SK-N-SH (cell line): ENCODE measurements around the gene PIP4K2A. TPM values are rescaled to one million over a fixed set of nuclear protein-coding genes. Genes with fewer than 3 reads are reported as not detected.

ENCODE experiments used
- CTCF ChIA-PET: fragments of 300-600, 350-600 bp; formaldehyde crosslinking; extraction: SDS; loops from one replicate; lab custom pipeline; 2021; lab: Yijun Ruan, JAX
- POLR2A ChIA-PET: fragments of 350-600 bp; sonication (Branson Sonifier 250); formaldehyde crosslinking; extraction: SDS; loops from one replicate; lab custom pipeline; 2020; ENCODE audit warnings: antibody characterized with exemption, inconsistent platforms; lab: Yijun Ruan, JAX
- DNase-seq: peaks from one replicate; pipeline ENCODE4 v3.0.0; 2012
- H2AFZ ChIP-seq: fragments of 200-600 bp; sonication (generic); 2 replicates; pipeline ENCODE4 v1.8.1; 2016; ENCODE audit warnings: antibody characterized with exemption, mild to moderate bottlenecking, low read depth
- H3F3A ChIP-seq: fragments of 200-600 bp; sonication (generic); replicated peaks from 2 replicates; pipeline ENCODE3; 2016; ENCODE audit warnings: antibody characterized with exemption, mild to moderate bottlenecking; ENCODE audit not compliant: insufficient read depth
- H3K27ac ChIP-seq, 2 experiments: fragments of 200-500 bp in 1 of 2; fragments of 200-600 bp in 1 of 2; sonication (Bioruptor generic) in 1 of 2; sonication (generic), shearing (Covaris generic) in 1 of 2; 2 replicates each; pipeline versions ENCODE4 v1.5.1 to v1.6.1; 2014 to 2016; ENCODE audit warnings: low read depth in 2 of 2, inconsistent platforms in 1 of 2, low read length in 1 of 2, mild to moderate bottlenecking in 1 of 2, mixed read lengths in 1 of 2
- H3K27me3 ChIP-seq: fragments of 200-600 bp; sonication (generic), shearing (Covaris generic); 2 replicates; pipeline ENCODE4 v1.6.1; 2016; ENCODE audit warnings: mixed run types; ENCODE audit not compliant: insufficient read depth
- H3K36me3 ChIP-seq, 2 experiments: fragments of 200-500 bp in 1 of 2; fragments of 200-600 bp in 1 of 2; sonication (Bioruptor generic) in 1 of 2; sonication (generic) in 1 of 2; replicated peaks in 1 of 2; 2 replicates each; pipeline versions ENCODE3 to v1.5.1; 2014 to 2016; ENCODE audit warnings: low read length in 1 of 2, mild to moderate bottlenecking in 1 of 2; ENCODE audit not compliant: insufficient read depth in 2 of 2, control insufficient read depth in 1 of 2
- H3K4me1 ChIP-seq, 2 experiments: fragments of 200-500 bp in 1 of 2; fragments of 200-600 bp in 1 of 2; sonication (Bioruptor generic) in 1 of 2; sonication (generic), shearing (Covaris generic) in 1 of 2; 2 replicates each; pipeline versions ENCODE4 v1.5.1 to v1.6.1; 2014 to 2016; ENCODE audit warnings: low read depth in 1 of 2, low read length in 1 of 2, mixed run types in 1 of 2; ENCODE audit not compliant: insufficient read depth in 2 of 2, control insufficient read depth in 1 of 2
- H3K4me2 ChIP-seq: fragments of 200-600 bp; sonication (generic), shearing (Covaris generic); 2 replicates; pipeline ENCODE4 v1.6.1; 2017; ENCODE audit warnings: mixed run types
- H3K4me3 ChIP-seq, 2 experiments: fragments of 200-500 bp in 1 of 2; fragments of 200-600 bp in 1 of 2; sonication (Bioruptor generic) in 1 of 2; sonication (generic), shearing (Covaris generic) in 1 of 2; 2 replicates each; pipeline versions ENCODE4 v1.5.1 to v1.8.1; 2014 to 2016; ENCODE audit warnings: low read depth in 2 of 2, inconsistent platforms in 1 of 2, low read length in 1 of 2, mild to moderate bottlenecking in 1 of 2, mixed read lengths in 1 of 2, moderate library complexity in 1 of 2
- H3K79me2 ChIP-seq: fragments of 200-600 bp; sonication (generic); 2 replicates; pipeline ENCODE4 v1.8.1; 2017; ENCODE audit warnings: mild to moderate bottlenecking; ENCODE audit not compliant: insufficient read depth
- H3K9ac ChIP-seq: fragments of 200-600 bp; sonication (generic); 2 replicates; pipeline ENCODE4 v1.6.1; 2017; ENCODE audit warnings: mixed run types
- H3K9me2 ChIP-seq: fragments of 200-600 bp; sonication (generic); 2 replicates; pipeline ENCODE4 v1.6.1; 2017; ENCODE audit warnings: mixed run types
- H3K9me3 ChIP-seq: fragments of 200-600 bp; sonication (generic); 2 replicates; pipeline ENCODE4 v1.6.1; 2017; ENCODE audit warnings: mixed run types, mild to moderate bottlenecking, moderate library complexity
- H4K20me1 ChIP-seq: fragments of 200-600 bp; sonication (generic); 2 replicates; pipeline ENCODE4 v1.6.1; 2017; ENCODE audit warnings: mild to moderate bottlenecking, mixed run types; ENCODE audit not compliant: insufficient read depth
- CHD2 ChIP-seq: fragments of 150-350 bp; IDR thresholded peaks from 2 replicates; pipeline ENCODE4 v1.6.1; 2018; ENCODE audit warnings: low read length; ENCODE audit not compliant: partially characterized antibody
- EP300 ChIP-seq, 2 experiments: IDR thresholded peaks; 2 replicates each; pipeline versions ENCODE4 v1.4.0 to v1.6.1; 2012; ENCODE audit warnings: borderline replicate concordance in 1 of 2, low read depth in 1 of 2, low read length in 1 of 2
- FOSL2 ChIP-seq: IDR thresholded peaks from 2 replicates; pipeline ENCODE4 v1.4.0; 2012; ENCODE audit warnings: low read depth, mild to moderate bottlenecking, moderate library complexity, borderline replicate concordance
- FOXJ3 ChIP-seq: sonication (generic); formaldehyde crosslinking; IDR thresholded peaks from 2 replicates; pipeline ENCODE4 v1.5.1; 2020; ENCODE audit warnings: mild to moderate bottlenecking, missing genetic modification reagents
- FOXM1 ChIP-seq: IDR thresholded peaks from 2 replicates; pipeline ENCODE4 v1.4.0; 2012; ENCODE audit warnings: low read depth, mild to moderate bottlenecking
- GABPA ChIP-seq: IDR thresholded peaks from 2 replicates; pipeline ENCODE4 v1.4.0; 2012; ENCODE audit warnings: low read depth, mild to moderate bottlenecking
- GATA2 ChIP-seq: sonication (generic); formaldehyde crosslinking; IDR thresholded peaks from 2 replicates; pipeline ENCODE4 v1.5.0; 2020; ENCODE audit warnings: mild to moderate bottlenecking, missing genetic modification reagents
- MXI1 ChIP-seq: IDR thresholded peaks from 2 replicates; pipeline ENCODE4 v1.6.1; 2012; ENCODE audit warnings: mild to moderate bottlenecking, low read depth, low read length, improper control_type of control experiment
- NFIC ChIP-seq: IDR thresholded peaks from 2 replicates; pipeline ENCODE4 v1.4.0; 2012; ENCODE audit warnings: borderline replicate concordance
- NRF1 ChIP-seq: IDR thresholded peaks from 2 replicates; pipeline ENCODE4 v1.6.1; 2012; ENCODE audit warnings: low read depth, mild to moderate bottlenecking, low read length
- POLR2AphosphoS5 ChIP-seq: IDR thresholded peaks from 2 replicates; pipeline ENCODE4 v1.6.1; 2012; ENCODE audit warnings: low read depth, low read length
- RAD21 ChIP-seq: IDR thresholded peaks from 2 replicates; pipeline ENCODE4 v1.6.1; 2012; ENCODE audit warnings: mild to moderate bottlenecking, low read length
- RCOR1 ChIP-seq: fragments of 150-350 bp; IDR thresholded peaks from 2 replicates; pipeline ENCODE4 v1.6.1; 2017; ENCODE audit warnings: antibody characterized with exemption, low read length
- RFX5 ChIP-seq: IDR thresholded peaks from 2 replicates; pipeline ENCODE4 v1.6.1; 2012; ENCODE audit warnings: mild to moderate bottlenecking, improper control_type of control experiment, low read length
- SMC3 ChIP-seq: IDR thresholded peaks from 2 replicates; pipeline ENCODE4 v1.6.1; 2012; ENCODE audit warnings: low read depth, low read length, improper control_type of control experiment
- TEAD4 ChIP-seq: IDR thresholded peaks from 2 replicates; pipeline ENCODE4 v1.4.0; 2012; ENCODE audit warnings: mild to moderate bottlenecking, borderline replicate concordance; ENCODE audit not compliant: insufficient read depth
- WGBS: methylation state at CpG from one replicate; pipeline ENCODE4 v1.1.6; 2017; ENCODE audit warnings: low lambda C conversion rate; 5-methylcytosine and 5-hydroxymethylcytosine counted together
- polyA plus RNA-seq, 3 experiments: library from polyadenylated mRNA; depleted of rRNA; stranded (reverse); fragments of >200 nt; gene quantifications; 2 replicates each; pipeline ENCODE4 v1.2.3, GENCODE V29; 2012
- TF ChIP-seq, protein P1 (sequence below): IDR thresholded peaks from 2 replicates; pipeline ENCODE4 v1.4.0; 2012; ENCODE audit warnings: low read depth, borderline replicate concordance
- TF ChIP-seq, protein P2 (sequence below): fragments of 200-600 bp; sonication (generic); IDR thresholded peaks from 2 replicates; pipeline ENCODE4 v1.6.1; 2017; ENCODE audit warnings: antibody characterized with exemption, mild to moderate bottlenecking, moderate library complexity
- TF ChIP-seq, protein P3 (sequence below): fragments of 150-350 bp; IDR thresholded peaks from 2 replicates; pipeline ENCODE4 v1.6.1; 2017; ENCODE audit warnings: antibody characterized with exemption, low read length, low read depth, borderline replicate concordance
- TF ChIP-seq, protein P4 (sequence below): fragments of 150-350 bp; IDR thresholded peaks from 2 replicates; pipeline ENCODE4 v1.6.1; 2016; ENCODE audit warnings: mild to moderate bottlenecking, low read depth, low read length

PIP4K2A gene
- polyA plus RNA-seq, 1 of the 3 experiments (the other 2 are of a cell fraction) = 10.8 TPM

DNA sequence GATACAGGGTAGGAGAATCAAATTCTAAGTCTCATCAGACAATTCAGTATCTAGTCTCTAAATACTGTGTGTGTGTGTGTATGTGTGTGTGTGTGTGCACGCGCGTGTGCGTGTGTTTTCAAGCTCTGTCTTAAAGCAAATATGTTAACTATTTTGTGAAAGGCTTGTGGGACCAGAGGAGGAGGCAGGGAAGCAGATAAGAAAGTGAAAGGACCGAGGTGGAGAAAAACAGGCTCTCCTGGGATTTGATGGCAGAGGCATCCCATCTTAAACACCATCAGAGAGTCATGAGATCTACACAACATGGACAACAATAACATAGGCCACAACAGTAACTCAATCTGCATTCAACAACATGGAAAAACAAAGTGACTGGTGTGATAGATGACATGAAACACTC, 67.1 kb downstream of the PIP4K2A start (continued):
- TF ChIP-seq, protein P1, sequence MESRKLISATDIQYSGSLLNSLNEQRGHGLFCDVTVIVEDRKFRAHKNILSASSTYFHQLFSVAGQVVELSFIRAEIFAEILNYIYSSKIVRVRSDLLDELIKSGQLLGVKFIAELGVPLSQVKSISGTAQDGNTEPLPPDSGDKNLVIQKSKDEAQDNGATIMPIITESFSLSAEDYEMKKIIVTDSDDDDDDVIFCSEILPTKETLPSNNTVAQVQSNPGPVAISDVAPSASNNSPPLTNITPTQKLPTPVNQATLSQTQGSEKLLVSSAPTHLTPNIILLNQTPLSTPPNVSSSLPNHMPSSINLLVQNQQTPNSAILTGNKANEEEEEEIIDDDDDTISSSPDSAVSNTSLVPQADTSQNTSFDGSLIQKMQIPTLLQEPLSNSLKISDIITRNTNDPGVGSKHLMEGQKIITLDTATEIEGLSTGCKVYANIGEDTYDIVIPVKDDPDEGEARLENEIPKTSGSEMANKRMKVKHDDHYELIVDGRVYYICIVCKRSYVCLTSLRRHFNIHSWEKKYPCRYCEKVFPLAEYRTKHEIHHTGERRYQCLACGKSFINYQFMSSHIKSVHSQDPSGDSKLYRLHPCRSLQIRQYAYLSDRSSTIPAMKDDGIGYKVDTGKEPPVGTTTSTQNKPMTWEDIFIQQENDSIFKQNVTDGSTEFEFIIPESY = no peak
- TF ChIP-seq RFX5 = no peak

DNA sequence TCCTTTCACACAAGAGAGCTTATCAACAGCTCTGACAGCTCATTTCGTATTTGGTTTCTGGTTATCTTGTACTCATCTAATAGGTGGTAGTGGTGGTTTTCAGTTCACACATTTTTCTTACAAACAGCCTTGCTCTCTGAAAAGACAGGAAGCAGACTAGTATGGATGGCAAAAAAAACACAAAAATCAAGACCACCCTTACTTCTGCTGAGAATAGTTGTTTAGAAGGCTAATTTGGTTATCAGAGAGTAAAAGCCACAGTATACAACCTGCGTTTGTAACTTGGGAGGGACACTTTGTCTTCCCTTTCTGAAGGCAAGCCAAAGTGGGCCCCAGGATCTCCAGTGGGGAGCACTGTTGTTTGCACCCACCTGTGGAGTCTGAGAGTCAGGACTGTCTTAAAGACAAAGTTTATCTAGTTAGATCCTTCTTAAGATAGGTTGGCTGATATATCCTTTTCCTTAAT, 68.0 kb downstream of the PIP4K2A start:
- no peaks in the 10 kb centered on the region for H3K27me3 ChIP-seq
- no peak overlapping the region for H3K4me3 ChIP-seq
- peaks cover 1 to 16% of the 10 kb centered on the region in 2 experiments; a peak in 3 of 4 replicates for H3K4me1 ChIP-seq
- H3K9me3 ChIP-seq = no peaks in the 10 kb centered on the region
- no peak overlapping the region for H3K27ac ChIP-seq
- H4K20me1 ChIP-seq = no peaks in the 10 kb centered on the region
- ChIA-PET POLR2A (no interaction called here), CTCF (no interaction called here)
- H3K36me3 ChIP-seq = no peaks in the 10 kb centered on the region
- 96% methylated on average over 2 of the region's 2 CpGs for WGBS
- TF ChIP-seq, protein P1 = no peak
- no peak for TF ChIP-seq FOXJ3 (CRISPR knock-in tag)
- no peak for TF ChIP-seq GATA2 (CRISPR knock-in tag)
- TF ChIP-seq, protein P2, sequence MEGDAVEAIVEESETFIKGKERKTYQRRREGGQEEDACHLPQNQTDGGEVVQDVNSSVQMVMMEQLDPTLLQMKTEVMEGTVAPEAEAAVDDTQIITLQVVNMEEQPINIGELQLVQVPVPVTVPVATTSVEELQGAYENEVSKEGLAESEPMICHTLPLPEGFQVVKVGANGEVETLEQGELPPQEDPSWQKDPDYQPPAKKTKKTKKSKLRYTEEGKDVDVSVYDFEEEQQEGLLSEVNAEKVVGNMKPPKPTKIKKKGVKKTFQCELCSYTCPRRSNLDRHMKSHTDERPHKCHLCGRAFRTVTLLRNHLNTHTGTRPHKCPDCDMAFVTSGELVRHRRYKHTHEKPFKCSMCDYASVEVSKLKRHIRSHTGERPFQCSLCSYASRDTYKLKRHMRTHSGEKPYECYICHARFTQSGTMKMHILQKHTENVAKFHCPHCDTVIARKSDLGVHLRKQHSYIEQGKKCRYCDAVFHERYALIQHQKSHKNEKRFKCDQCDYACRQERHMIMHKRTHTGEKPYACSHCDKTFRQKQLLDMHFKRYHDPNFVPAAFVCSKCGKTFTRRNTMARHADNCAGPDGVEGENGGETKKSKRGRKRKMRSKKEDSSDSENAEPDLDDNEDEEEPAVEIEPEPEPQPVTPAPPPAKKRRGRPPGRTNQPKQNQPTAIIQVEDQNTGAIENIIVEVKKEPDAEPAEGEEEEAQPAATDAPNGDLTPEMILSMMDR = no peak
- no peak for TF ChIP-seq RAD21
- no peak for TF ChIP-seq GABPA
- TF ChIP-seq CHD2 = no peak
- TF ChIP-seq RCOR1 = no peak
- no peak for TF ChIP-seq MXI1
- TF ChIP-seq EP300 (IDR thresholded peaks at IDR 0.05; ENCODE audit: borderline replicate concordance in 1 of 2, low read depth in 1 of 2, low read length in 1 of 2) = no peak
- no peak for TF ChIP-seq TEAD4
- no peak for TF ChIP-seq RFX5
- TF ChIP-seq SMC3 = no peak
- TF ChIP-seq, protein P3, sequence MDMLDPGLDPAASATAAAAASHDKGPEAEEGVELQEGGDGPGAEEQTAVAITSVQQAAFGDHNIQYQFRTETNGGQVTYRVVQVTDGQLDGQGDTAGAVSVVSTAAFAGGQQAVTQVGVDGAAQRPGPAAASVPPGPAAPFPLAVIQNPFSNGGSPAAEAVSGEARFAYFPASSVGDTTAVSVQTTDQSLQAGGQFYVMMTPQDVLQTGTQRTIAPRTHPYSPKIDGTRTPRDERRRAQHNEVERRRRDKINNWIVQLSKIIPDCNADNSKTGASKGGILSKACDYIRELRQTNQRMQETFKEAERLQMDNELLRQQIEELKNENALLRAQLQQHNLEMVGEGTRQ = no peak
- TF ChIP-seq FOXM1 = no peak
- no peak for TF ChIP-seq NRF1
- TF ChIP-seq POLR2AphosphoS5 = no peak
- TF ChIP-seq, protein P4, sequence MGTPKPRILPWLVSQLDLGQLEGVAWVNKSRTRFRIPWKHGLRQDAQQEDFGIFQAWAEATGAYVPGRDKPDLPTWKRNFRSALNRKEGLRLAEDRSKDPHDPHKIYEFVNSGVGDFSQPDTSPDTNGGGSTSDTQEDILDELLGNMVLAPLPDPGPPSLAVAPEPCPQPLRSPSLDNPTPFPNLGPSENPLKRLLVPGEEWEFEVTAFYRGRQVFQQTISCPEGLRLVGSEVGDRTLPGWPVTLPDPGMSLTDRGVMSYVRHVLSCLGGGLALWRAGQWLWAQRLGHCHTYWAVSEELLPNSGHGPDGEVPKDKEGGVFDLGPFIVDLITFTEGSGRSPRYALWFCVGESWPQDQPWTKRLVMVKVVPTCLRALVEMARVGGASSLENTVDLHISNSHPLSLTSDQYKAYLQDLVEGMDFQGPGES = no peak
- no peak for TF ChIP-seq FOSL2
- no peak for TF ChIP-seq NFIC
- TF ChIP-seq, all 33 proteins: peak for 0
- no peak for DNase-seq
- Histone ChIP-seq H3K9ac (no peak overlapping the region), H3K4me2 (no peak overlapping the region), H3F3A (no peaks in the 10 kb centered on the region), H3K9me2 (no peaks in the 10 kb centered on the region), H3K79me2 (peaks cover 18% of the 10 kb centered on the region), H2AFZ (no peak overlapping the region)
